ENCODE results near the gene CENPS. TPM values are rescaled to one million over a fixed set of nuclear protein-coding genes. Genes with fewer than 3 reads are reported as not detected.
A peak's percentile ranks its signal among the peaks of the same experiment; 100 is the strongest.

Gene CENPS
- total and polyA plus RNA-seq, 9 of the 15 experiments (the other 6 are each of a cell fraction or from before 2014, with no cell fraction given) = 10.2 to 36.0 (median 26.0) TPM

GRCh38 chr1:10459184-10459583 lies 29.0 kb downstream of the CENPS start (continued):
- TF ChIP-seq CHAMP1 (IDR thresholded peaks at IDR 0.05) (no peak; the same call in 1 of the 2 replicates), SMARCB1 (IDR thresholded peaks at IDR 0.05; ENCODE audit: insufficient read length, low read depth) (no peak), ZNF3 (CRISPR knock-in tag; IDR thresholded peaks at IDR 0.05) (no peak), ZBTB1 (CRISPR knock-in tag; IDR thresholded peaks at IDR 0.05; ENCODE audit: borderline replicate concordance, low read depth) (no peak), ZNF232 (CRISPR knock-in tag; IDR thresholded peaks at IDR 0.05) (no peak), RFX5 (IDR thresholded peaks at IDR 0.05; ENCODE audit: low read depth, low read length) (no peak), PML (IDR thresholded peaks at IDR 0.05; ENCODE audit: low read length) (no peak), CAMTA2 (CRISPR knock-in tag; conservative IDR thresholded peaks at IDR 0.05) (no peak), MIER1 (IDR thresholded peaks at IDR 0.05; ENCODE audit: low read depth) (no peak), EP400 (IDR thresholded peaks at IDR 0.05) (0 out of 2 replicates have a peak, but pooled peaks have one; percentile 39), MBD1 (CRISPR knock-in tag; IDR thresholded peaks at IDR 0.05) (no peak), ZNF280A (IDR thresholded peaks at IDR 0.05; ENCODE audit: low read depth, partially characterized antibody) (no peak), SMARCA4 (IDR thresholded peaks at IDR 0.05) (peak; percentile 92), MCM3 (IDR thresholded peaks at IDR 0.05) (no peak), SMC3 (conservative IDR thresholded peaks at IDR 0.05; ENCODE audit: insufficient read depth, low read depth, low read length) (no peak), TGIF2 (CRISPR knock-in tag; IDR thresholded peaks at IDR 0.05) (no peak), ZNF212 (CRISPR knock-in tag; IDR thresholded peaks at IDR 0.05) (no peak), MCM2 (IDR thresholded peaks at IDR 0.05; ENCODE audit: low read depth) (no peak), ZNF347 (CRISPR knock-in tag; IDR thresholded peaks at IDR 0.05; ENCODE audit: low read depth) (no peak), ZNF133 (CRISPR knock-in tag; IDR thresholded peaks at IDR 0.05) (no peak), PURB (CRISPR knock-in tag; IDR thresholded peaks at IDR 0.05; ENCODE audit: low read depth) (no peak), ZBTB8A (IDR thresholded peaks at IDR 0.05; ENCODE audit: partially characterized antibody) (no peak), RAD21 (CRISPR knock-in tag; conservative IDR thresholded peaks at IDR 0.05 in 1 of 2, IDR thresholded peaks at IDR 0.05 in 1 of 2) (no peak), HNRNPH1 (optimal IDR thresholded peaks at IDR 0.05; ENCODE audit: low read depth, low read length) (no peak), EP300 (IDR thresholded peaks at IDR 0.05; ENCODE audit: low read length) (peak; percentile 47)

Measured in K562 (cell line).